OCI-LY7 (cell line): ENCODE data around the gene PDE10A. TPM values are rescaled to one million over a fixed set of nuclear protein-coding genes. Genes with fewer than 3 reads are reported as not detected.
"Not testable (repeated sequence)": the region's sequence is repeated elsewhere in the genome, so short reads cannot be mapped to it uniquely, and the experiment has no call there.

Experiments used
- BruUV-seq: library from RNA; stranded (reverse); fragments of 400-500 nt; replicated peaks from 2 replicates; lab custom pipeline; 2021; lab: Mats Ljungman, UMichigan
- CTCF ChIA-PET: fragments of 300-600 bp; sonication (Branson Sonifier 250); formaldehyde crosslinking; loops from one replicate; lab custom pipeline; 2022; ENCODE audit warnings: antibody characterized with exemption; ENCODE audit not compliant: unreplicated experiment; lab: Charles Lee
- POLR2A ChIA-PET: fragments of 300-600 bp; sonication (Branson Sonifier 250); formaldehyde crosslinking; loops from one replicate; lab custom pipeline; 2022; ENCODE audit warnings: antibody characterized with exemption; lab: Charles Lee
- DNase-seq: peaks from one replicate; pipeline ENCODE4 v3.0.0-alpha.2; 2015; ENCODE audit warnings: low spot score
- H2AFZ ChIP-seq: fragments of 200-600 bp; sonication (generic), shearing (Covaris generic); 2 replicates; pipeline ENCODE4 v1.6.1; 2014; ENCODE audit warnings: mild to moderate bottlenecking, antibody characterized with exemption, low read length, moderate library complexity
- H3K27ac ChIP-seq: fragments of 200-600 bp; sonication (generic); 2 replicates; pipeline ENCODE4 v1.5.1; 2014; ENCODE audit warnings: mixed run types, low read depth, mild to moderate bottlenecking, moderate library complexity, low read length, inconsistent platforms; ENCODE audit not compliant: poor library complexity, severe bottlenecking
- H3K36me3 ChIP-seq: fragments of 200-600 bp; sonication (generic); 2 replicates; pipeline ENCODE4 v1.6.1; 2014; ENCODE audit warnings: mild to moderate bottlenecking, antibody characterized with exemption, low read length, moderate library complexity, mixed read lengths; ENCODE audit not compliant: insufficient read depth
- H3K4me1 ChIP-seq: fragments of 200-600 bp; sonication (generic); 2 replicates; pipeline ENCODE4 v1.5.1; 2014; ENCODE audit warnings: mild to moderate bottlenecking, low read length; ENCODE audit not compliant: insufficient read depth, poor library complexity, severe bottlenecking
- H3K4me2 ChIP-seq: fragments of 200-600 bp; sonication (generic); 2 replicates; pipeline ENCODE4 v1.6.1; 2014; ENCODE audit warnings: mild to moderate bottlenecking, low read length
- H3K4me3 ChIP-seq: fragments of 200-600 bp; sonication (generic); 2 replicates; pipeline ENCODE4 v1.5.1; 2014; ENCODE audit warnings: mild to moderate bottlenecking, low read depth, low read length; ENCODE audit not compliant: poor library complexity, severe bottlenecking
- H3K79me2 ChIP-seq: fragments of 200-600 bp; sonication (generic); 2 replicates; pipeline ENCODE4 v1.6.1; 2016; ENCODE audit warnings: low read depth, mild to moderate bottlenecking, low read length, moderate library complexity, mixed read lengths; ENCODE audit not compliant: insufficient read depth
- H3K9me2 ChIP-seq: fragments of 200-600 bp; sonication (generic); 2 replicates; pipeline ENCODE4 v1.6.1; 2016; ENCODE audit warnings: mild to moderate bottlenecking, low read length, mixed read lengths; ENCODE audit not compliant: insufficient read depth
- H3K9me3 ChIP-seq: fragments of 200-600 bp; sonication (generic); 2 replicates; pipeline ENCODE4 v1.6.1; 2014; ENCODE audit warnings: mild to moderate bottlenecking, mixed run types, low read length, mixed read lengths
- H4K20me1 ChIP-seq: fragments of 200-600 bp; sonication (generic); 2 replicates; pipeline ENCODE4 v1.6.1; 2014; ENCODE audit warnings: mild to moderate bottlenecking, antibody characterized with exemption, low read length, moderate library complexity, mixed read lengths; ENCODE audit not compliant: insufficient read depth
- EZH2phosphoT487 ChIP-seq: fragments of 200-600 bp; sonication (generic); IDR thresholded peaks from 2 replicates; pipeline ENCODE4 v1.6.1; 2018; ENCODE audit warnings: low read depth, borderline replicate concordance, mild to moderate bottlenecking, mixed run types, antibody characterized with exemption, low read length, moderate library complexity, mixed read lengths
- intact Hi-C: fragments of 100-400 bp; cut with micrococcal nuclease; formaldehyde crosslinking; loops from one replicate; pipeline ENCODE4 v1.10.0; 2022; ENCODE audit not compliant: unreplicated experiment
- total RNA-seq, 2 experiments: library from RNA; depleted of rRNA in 1 of 2; stranded (reverse); fragments of >200 nt in 1 of 2; shearing (Covaris generic) in 1 of 2; gene quantifications; 2 replicates each; pipeline ENCODE4 v1.2.3, GENCODE V29; 2014 to 2022
- TF ChIP-seq, protein P1 (sequence below): fragments of 200-600 bp; sonication (generic); conservative IDR thresholded peaks from 2 replicates; pipeline ENCODE4 v1.5.1; 2014; ENCODE audit warnings: mild to moderate bottlenecking, antibody characterized with exemption, low read length, moderate library complexity, mixed read lengths

Gene PDE10A
- total RNA-seq, 2 experiments from 2014 or later = not detected

DNA sequence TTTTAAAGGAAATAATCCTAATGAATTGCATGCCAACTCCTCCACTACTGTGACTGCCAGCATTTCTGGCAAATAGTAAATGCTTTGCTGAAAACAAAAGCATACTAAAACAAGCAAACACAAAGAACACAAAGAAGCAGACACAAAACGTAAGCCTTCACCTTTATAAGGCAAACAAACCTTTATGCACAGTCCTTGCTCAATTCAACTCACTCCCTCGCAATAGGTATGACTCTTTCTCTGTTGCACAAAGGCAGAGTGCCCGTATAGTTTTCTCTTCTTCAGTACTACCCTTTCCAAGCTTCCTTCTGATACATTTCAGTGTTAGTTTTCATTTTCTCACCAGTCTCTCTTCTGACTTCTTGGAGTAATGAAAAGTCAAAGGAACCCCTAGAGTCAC is 63.9 kb downstream of the PDE10A start:
- Histone ChIP-seq H3K36me3 (no peaks in the 10 kb centered on the region), H3K4me3 (no peak overlapping the region), H2AFZ (no peak overlapping the region), H3K4me2 (no peak overlapping the region), H3K4me1 (no peaks in the 10 kb centered on the region), H3K79me2 (no peaks in the 10 kb centered on the region), H4K20me1 (no peaks in the 10 kb centered on the region), H3K9me2 (no peaks in the 10 kb centered on the region), H3K27ac (no peak overlapping the region), H3K9me3 (no peaks in the 10 kb centered on the region)
- CTCF ChIA-PET = no interaction called here
- POLR2A ChIA-PET = no interaction called here
- TF ChIP-seq, protein P1, sequence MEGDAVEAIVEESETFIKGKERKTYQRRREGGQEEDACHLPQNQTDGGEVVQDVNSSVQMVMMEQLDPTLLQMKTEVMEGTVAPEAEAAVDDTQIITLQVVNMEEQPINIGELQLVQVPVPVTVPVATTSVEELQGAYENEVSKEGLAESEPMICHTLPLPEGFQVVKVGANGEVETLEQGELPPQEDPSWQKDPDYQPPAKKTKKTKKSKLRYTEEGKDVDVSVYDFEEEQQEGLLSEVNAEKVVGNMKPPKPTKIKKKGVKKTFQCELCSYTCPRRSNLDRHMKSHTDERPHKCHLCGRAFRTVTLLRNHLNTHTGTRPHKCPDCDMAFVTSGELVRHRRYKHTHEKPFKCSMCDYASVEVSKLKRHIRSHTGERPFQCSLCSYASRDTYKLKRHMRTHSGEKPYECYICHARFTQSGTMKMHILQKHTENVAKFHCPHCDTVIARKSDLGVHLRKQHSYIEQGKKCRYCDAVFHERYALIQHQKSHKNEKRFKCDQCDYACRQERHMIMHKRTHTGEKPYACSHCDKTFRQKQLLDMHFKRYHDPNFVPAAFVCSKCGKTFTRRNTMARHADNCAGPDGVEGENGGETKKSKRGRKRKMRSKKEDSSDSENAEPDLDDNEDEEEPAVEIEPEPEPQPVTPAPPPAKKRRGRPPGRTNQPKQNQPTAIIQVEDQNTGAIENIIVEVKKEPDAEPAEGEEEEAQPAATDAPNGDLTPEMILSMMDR = no peak
- no peak for TF ChIP-seq EZH2phosphoT487
- intact Hi-C loops = no loop called here
- BruUV-seq = no TSS peak
- no peak for DNase-seq

DNA sequence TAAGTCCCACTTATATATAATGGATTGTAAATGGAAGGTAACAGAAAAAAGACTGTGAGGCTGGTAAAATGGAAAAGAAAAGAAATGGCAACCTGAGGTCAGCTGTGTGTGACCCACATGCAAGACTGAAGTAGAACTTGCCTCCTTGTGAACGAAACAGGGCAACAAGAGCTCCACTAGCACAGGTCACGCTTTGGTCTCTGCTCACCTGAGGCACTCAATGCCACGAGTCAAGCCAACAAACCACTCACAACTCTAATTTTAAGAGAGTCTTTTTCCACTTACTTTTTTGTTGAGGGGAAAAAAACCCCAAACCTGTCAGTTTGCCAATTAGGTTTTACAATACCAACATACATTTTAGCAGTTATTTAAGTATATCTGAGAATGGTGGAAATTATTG is 65.2 kb downstream of the PDE10A start:
- no peak overlapping the region for H3K4me3 ChIP-seq
- no peak for DNase-seq
- intact Hi-C loops = no loop called here
- CTCF ChIA-PET = no interaction called here
- H3K79me2 ChIP-seq = no peaks in the 10 kb centered on the region
- no peaks in the 10 kb centered on the region for H4K20me1 ChIP-seq
- POLR2A ChIA-PET = interaction anchor here (0.6 kb wide), 1 partner anchor 140 kb away, joined by 3 read pairs; no protein-coding TSS in a partner anchor
- no peaks in the 10 kb centered on the region for H3K9me3 ChIP-seq
- H3K9me2 ChIP-seq = no peaks in the 10 kb centered on the region
- H2AFZ ChIP-seq = no peak overlapping the region
- no TSS peak for BruUV-seq
- TF ChIP-seq EZH2phosphoT487 = no peak
- TF ChIP-seq, protein P1 = no peak
- H3K4me1 ChIP-seq = no peaks in the 10 kb centered on the region
- no peaks in the 10 kb centered on the region for H3K36me3 ChIP-seq
- H3K4me2 ChIP-seq = no peak overlapping the region
- no peak overlapping the region for H3K27ac ChIP-seq

DNA sequence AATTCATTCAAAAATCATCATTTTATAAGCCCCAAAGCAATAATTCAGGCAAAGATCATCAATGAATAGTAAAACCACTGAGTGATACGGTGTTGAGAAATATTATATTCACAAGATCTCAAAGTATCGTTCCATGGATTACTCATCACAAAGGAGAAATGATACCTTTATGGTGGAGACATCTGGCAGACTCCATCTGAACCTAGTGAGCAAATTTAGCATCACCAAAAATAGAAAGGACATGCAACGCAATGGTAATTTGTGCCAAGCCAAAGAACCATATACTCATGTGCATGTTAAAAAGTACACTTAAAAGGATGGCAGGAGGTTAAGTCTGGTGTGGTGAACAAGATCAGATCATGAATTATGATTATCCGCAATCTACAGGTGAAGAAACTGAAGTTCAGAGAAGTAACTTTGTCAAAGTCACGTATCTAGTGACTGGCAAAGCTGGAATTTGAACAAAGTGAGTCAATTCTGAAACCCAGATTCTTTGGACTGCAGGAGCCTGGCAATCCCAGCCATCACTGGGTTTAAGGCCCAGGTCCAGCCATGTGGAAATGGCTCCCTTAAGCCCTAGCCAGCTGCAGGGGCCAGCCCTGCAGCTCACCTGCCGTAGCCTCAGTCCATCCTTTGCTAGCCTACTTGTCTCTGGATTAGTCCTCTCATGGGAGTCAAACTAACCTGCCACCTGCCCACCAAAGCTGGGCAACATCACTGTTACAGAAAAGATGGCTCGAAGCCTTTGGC is 68.3 kb downstream of the PDE10A start:
- Histone ChIP-seq H3K36me3 (no peaks in the 10 kb centered on the region), H3K9me2 (no peaks in the 10 kb centered on the region), H3K4me1 (no peaks in the 10 kb centered on the region), H2AFZ (no peak overlapping the region), H3K79me2 (no peaks in the 10 kb centered on the region), H4K20me1 (no peaks in the 10 kb centered on the region), H3K9me3 (no peaks in the 10 kb centered on the region), H3K27ac (no peak overlapping the region), H3K4me2 (no peak overlapping the region), H3K4me3 (no peak overlapping the region)
- CTCF ChIA-PET = no interaction called here
- POLR2A ChIA-PET = interaction anchor here (0.6 kb wide), 1 partner anchor 869 kb away, joined by 3 read pairs; no protein-coding TSS in a partner anchor
- no peak for DNase-seq
- TF ChIP-seq, protein P1 = no peak
- no peak for TF ChIP-seq EZH2phosphoT487
- no TSS peak for BruUV-seq
- intact Hi-C loops = no loop called here

DNA sequence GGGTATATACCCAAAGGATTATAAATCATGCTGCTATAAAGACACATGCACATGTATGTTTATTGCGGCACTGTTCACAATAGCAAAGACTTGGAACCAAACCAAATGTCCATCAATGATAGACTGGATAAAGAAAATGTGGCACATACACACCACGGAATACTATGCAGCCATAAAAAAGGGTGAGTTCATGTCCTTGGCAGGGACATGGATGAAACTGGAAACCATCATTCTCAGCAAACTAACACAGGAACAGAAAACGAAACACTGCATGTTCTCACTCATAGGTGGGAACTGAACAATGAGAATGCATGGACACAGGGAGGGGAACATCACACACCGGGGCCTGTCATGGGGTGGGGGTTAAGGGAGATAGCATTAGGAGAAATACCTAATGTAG is 70.1 kb downstream of the PDE10A start:
- H3K27ac ChIP-seq, H3K4me2 ChIP-seq, intact Hi-C loops, H3K9me3 ChIP-seq, H2AFZ ChIP-seq, H3K79me2 ChIP-seq, CTCF ChIA-PET, DNase-seq, H3K4me3 ChIP-seq, POLR2A ChIA-PET, H3K4me1 ChIP-seq, H3K9me2 ChIP-seq, H3K36me3 ChIP-seq, BruUV-seq, H4K20me1 ChIP-seq: not testable (repeated sequence)
